ENCODE measurements around the gene ZNF442. TPM values are rescaled to one million over a fixed set of nuclear protein-coding genes. Genes with fewer than 3 reads are reported as not detected.
"Not testable (repeated sequence)": the region's sequence is repeated elsewhere in the genome, so short reads cannot be mapped to it uniquely, and the experiment has no call there.

The ZNF442 gene
- 7.0 TPM for total RNA-seq

- peak; percentile 99 for DNase-seq
Observed at GRCh38 chr19:12365236-12366162, at the start of gene ZNF442. ZNF442 (minus strand) TSS chr19:12365683; CDS start chr19:12363631, 2,052 bp downstream.

GRCh38 chr19:12411893-12412292 lies 46.4 kb upstream of the ZNF442 start:
- no peak for DNase-seq

DNA sequence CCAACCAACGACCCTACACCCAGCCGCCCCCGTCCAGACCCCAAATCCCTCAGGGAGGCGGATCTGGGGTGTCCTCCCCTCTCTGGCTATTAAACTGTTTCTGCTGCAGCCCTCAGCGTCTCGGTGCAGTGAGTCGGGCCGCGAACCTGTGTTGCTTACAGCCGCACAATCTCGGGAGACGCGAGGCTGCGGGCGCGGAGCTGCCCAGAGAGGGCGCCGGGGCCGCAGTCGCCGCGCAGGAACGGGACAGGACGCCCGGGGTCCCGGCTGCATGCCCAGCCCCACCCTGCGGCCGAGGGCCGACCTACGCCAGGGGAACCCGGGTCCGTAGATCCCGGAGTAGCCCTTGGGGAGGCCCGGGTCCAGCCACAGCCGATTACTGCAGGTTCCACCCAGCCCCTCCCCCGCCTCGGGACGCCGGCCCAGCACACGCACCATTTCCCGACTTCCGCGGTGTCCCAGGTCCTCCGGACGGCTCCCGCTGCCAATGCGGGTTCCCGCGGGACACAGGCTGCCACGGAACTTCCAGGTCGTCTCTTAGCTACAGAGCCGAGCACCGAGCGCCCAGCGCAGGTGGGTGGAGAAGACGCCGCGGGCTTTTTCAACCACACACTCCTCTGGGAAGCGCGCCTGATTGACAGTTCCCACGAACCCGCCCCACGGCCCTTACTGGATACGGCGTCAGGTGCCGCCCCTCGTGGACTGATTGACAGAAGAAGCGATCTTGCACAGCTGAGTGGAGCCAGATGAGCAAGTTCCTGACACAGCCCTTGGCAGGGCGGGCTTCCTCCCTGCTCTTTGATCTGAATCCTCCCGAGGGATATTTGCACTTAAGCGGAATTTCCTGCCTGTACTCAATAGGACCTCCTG lies 35.4 kb upstream of the ZNF442 start, which contains the start of gene ZNF799:
TSS of gene ZNF799 (minus strand) at position 639 of the 870 bp plus-strand sequence. CDS start at position 438, 201 bp downstream.
- DNase-seq: peak; percentile 97

DNA sequence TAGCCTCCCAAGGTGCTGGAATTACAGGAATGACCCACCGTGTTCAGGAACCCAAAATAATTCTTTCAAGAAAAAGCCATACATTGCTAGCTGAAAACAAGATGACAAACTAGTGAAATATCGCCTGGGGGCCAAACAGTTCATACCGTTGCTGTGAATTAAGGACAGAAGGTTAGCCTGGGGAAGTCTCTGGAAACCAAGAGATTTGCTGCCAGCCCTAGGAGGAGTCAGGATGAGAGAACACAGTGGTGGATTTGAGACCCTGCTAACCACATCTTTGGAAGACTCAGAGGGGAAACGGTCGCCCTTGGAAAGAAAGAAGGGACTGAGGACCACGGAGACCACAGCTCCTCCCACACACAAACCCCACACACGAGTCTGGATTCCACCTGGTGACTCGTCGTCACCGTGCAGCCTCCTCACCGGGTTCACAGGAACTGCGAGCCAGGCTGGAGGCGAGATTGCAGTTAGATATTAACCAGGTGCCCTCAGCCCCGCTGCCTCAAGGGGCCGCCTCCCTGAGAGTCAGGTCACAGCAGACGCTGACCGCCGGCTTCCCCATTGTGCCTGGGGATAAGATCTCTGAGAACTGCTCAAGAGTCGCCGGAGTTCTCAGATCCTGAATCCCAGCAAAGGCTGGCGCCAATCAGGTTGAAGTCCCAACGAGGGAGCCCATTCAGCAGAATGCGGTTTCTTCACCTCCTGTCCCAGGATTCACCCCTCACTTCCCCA lies 34.6 kb upstream of the ZNF442 start:
- DNase-seq: peak; percentile 30

DNA sequence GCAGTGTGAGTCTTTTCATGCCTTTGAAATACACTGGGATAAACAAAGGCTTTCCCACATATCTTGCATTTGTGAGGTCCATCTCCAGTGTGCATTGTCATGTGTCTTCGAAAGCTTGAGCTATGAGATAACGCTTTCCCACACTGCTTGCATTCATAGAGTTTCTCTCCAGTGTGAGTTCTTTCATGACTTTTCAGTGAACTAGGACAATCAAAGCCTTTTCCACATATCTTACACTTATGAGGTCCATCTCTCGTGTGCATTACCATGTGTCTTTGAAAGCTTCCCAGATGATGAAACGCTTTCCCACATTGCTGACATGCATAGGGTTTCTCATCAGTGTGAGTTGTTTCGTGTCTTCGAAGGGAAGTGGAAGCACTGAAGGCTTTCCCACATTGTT lies 25.7 kb upstream of the ZNF442 start:
- not testable (repeated sequence) for DNase-seq

DNA sequence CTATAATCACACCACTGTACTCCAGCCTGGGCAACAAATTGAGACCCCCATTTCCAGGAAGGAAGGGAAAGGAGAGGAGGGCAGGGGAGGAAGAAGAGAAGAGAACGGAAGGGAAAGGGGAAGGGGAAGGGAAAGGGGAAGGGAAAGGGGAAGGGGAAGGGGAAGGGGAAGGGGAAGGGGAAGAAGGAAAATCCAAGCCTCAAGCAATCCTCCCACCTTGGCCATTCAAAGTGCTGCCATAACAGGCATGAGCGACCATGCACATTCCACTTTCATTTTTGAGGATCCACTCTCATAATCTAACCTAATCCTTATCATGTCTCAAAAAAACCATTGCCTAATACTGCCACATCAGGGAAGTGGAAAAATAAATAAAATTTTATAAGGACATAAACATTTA lies 20.9 kb upstream of the ZNF442 start:
- DNase-seq: not testable (repeated sequence)

DNA sequence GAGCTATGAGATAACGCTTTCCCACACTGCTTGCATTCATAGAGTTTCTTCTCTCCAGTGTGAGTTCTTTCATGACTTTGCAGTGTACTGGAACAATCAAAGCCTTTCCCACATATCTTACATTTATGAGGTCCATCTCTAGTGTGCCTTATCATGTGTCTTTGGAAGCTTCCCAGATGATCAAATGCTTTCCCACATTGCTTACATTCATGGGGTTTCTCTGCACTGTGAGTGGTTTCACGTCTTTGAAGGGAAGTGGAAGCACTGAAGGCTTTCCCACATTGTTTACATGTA lies 14.9 kb upstream of the ZNF442 start:
- DNase-seq: no peak

- no peak for DNase-seq
Observed at GRCh38 chr19:12379732-12380443, 14.4 kb upstream of the ZNF442 start.

DNA sequence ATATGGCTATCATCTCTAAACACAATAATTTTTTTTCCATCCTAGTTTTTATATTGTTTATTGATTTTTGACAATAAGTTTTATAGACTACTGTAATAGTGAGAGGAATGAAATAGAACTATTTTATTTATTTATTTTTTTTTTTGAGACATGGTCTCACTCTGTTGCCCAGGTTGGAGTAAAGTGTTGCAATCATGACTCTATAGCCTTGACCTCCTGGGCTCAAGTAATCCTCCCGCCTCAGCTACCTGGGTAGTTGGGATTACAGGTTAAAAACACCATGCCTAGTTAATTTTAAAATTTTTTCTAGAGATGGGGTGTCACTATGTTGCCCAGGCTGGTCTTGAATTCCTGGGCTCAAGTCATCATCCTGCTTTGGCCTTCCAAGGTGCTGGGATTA lies 8.5 kb upstream of the ZNF442 start:
- DNase-seq: no peak

- DNase-seq: peak; percentile 26
Observed at GRCh38 chr19:12364391-12365235, 870 bp downstream of the ZNF442 start.

DNA sequence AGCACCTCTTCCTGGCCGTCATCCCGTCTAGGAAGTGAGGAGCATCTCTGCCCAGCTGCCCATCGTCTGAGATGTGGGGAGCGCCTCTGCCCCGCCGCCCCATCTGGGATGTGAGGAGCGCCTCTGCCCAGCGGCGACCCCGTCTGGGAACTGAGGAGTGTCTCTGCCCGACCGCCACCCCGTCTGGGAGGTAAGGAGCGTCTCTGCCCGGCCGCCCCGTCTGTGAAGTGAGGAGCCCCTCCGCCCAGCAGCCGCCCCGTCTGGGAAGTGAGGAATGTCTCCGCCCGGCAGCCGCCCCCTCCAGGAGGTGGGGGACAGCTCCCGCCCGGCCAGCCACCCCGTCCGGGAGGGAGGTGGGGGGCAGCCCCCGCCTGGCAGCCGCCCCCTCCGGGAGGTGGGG lies 3.2 kb downstream of the ZNF442 start:
- not testable (repeated sequence) for DNase-seq

- no peak for DNase-seq
Observed at GRCh38 chr19:12353375-12353774, 12.1 kb downstream of the ZNF442 start.

DNA sequence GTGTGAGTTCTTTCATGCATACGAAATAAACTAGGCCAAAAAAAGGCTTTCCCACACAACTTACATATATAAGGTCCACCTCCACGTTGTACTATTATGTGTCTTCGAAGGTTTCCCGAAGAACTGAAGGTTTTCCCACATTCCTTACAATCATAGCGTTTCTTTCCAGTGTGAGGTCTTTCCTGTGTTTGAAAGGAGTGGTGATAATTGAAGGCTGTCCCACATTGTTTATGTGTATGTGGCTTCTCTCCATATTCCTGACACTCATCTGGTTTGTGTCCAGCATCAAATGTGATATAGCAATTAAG lies 14.6 kb downstream of the ZNF442 start:
- DNase-seq: no peak

DNA sequence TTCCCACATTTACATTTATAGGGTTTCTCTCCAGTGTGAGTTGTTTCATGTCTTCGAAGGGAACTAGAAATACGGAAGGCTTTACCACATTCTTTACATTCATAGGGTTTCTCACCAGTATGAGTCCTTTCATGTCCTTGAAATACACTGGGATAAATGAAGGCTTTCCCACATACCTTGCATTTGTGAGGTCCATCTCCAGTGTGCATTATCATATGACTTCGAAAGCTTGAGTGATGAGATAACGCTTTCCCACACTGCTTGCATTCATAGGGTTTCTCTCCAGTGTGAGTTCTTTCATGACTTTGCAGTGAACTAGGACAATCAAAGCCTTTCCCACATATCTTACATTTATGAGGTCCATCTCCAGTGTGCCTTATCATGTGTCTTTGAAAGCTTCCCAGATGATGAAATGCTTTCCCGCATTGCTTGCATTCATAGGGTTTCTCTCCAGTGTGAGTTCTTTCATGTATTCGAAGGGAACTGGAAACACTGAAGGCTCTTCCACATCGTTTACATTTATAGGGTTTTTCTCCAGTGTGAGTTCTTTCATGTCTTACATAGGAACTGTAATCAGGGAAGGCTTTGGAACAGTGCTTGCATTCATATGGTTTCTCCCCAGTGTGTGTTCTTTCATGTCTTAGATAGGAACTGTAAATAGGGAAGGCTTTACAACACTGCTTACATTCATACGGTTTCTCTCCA lies 15.1 kb downstream of the ZNF442 start:
- DNase-seq: no peak

DNA sequence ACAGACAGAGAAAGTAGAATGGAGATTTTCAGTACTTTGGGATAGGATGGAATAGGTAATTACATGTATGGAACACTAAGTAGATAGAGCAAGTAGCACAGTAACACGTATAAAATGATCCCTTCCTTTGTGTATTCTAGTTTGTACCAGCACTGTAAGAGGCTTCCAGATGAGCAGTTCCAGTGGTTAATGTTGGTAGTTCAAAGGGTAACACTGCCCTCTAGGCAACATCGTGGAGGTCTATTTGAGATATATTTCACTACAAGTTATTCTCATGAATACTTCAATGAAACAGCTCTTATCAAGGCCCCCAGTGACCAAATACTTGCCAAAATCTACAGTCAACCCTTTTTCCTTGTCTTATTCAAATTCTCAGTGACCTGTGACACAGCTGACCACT lies 18.6 kb downstream of the ZNF442 start:
- DNase-seq: no peak

DNA sequence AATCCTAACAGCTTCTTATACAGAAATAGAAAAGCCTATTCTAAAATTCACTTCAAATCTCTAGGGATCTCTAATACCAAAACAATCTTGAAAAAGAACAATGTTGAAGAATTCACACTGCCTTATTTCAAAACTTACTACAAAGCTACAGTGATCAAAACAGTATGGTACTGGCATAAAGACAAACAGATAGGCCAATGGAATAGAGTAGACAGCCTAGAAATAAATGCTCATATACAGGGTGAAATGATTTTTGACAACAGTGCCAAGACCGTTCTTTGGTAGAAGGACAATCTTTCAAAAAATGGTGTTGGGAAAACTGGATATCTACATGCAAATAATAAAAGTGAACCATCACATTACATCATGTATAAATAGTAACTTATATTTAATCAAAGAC lies 20.3 kb downstream of the ZNF442 start:
- no peak for DNase-seq

GRCh38 chr19:12333162-12334159 lies 32.0 kb downstream of the ZNF442 start, which contains the start of gene ZNF563:
ZNF563 (minus strand) TSS chr19:12333633; CDS start chr19:12333482, 151 bp downstream.
- peak; percentile 98 for DNase-seq

DNA sequence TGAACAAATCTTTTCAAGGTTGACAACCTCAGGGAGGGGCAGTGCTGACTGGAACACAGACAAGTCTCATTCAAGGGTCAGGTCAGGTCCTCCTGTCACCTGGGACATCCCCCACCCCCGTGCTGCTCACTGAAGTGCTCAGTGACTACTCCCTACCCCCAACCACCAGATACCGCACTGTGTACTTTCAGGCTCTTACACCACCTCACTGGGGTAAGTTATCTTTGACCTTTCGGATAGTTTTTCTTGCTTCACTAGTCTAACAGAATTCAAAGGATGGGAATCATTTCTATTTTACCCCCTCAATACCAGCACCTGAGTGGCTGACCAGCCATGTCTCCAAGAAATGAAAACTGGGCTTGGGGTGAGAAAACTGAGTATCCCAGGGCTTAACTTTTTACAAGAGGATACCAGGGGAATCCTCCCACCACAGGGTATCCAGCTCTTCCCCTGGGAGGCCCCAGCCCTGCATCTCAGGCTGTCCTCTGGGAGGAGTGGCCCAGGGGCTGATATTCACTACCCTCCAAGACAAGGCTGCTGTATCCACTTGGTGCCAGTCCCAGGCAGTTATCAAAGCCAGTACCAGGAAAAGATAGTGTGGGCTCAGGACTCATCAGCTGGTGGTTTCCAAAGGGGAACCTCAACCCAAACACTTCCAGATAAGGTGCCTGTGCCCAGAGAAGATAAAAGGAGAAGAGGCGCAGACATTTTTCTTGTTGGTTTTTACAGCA lies 34.1 kb downstream of the ZNF442 start:
- DNase-seq: no peak
